Cortex of kidney (tissue), 1 donor: Measurements from ENCODE around the gene VKORC1L1.
A peak's percentile ranks its signal among the peaks of the same experiment; 100 is the strongest.
"Not testable (repeated sequence)": the region's sequence is repeated elsewhere in the genome, so short reads cannot be mapped to it uniquely, and the experiment has no call there.

Experiments used
- DNase-seq: peaks from one replicate; lab custom pipeline; 2025; lab: John Stamatoyannopoulos, UW

Gene VKORC1L1

DNA sequence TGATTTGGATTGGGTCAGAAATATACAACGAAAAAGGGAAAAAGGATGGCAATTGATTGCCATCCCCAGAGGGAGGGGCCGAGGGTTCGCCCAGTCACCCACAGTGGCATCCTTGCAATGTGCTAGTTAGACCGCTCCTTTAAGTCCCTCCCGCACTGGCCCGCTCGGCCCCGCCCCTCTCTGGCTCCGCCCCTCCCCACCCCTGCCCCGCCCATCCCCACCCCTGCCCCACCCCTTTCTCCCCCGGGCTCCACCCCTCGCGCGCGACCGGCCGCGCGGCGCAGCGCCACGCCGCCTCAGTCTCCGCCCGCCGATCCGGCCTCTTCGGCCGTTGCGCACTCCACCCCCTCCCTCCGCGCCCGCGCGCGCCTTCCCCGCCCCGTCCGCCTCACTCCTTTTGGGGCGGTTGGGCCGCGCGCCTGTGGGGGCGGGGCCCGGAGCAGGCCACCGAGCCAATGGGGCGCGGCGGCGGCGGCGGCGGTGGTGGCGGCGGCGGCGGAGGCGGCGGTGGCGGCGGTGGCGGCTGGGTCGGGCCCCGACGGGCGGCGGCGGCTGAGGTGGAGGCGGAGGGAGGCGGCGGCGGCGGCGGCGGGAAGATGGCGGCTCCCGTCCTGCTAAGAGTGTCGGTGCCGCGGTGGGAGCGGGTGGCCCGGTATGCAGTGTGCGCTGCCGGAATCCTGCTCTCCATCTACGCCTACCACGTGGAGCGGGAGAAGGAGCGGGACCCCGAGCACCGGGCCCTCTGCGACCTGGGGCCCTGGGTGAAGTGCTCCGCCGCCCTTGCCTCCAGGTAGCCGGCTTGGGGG is at the start of gene VKORC1L1:
TSS of gene VKORC1L1 (plus strand) at position 299 of the 806 bp plus-strand sequence. CDS start at position 597, 298 bp downstream.
- DNase-seq, result peak; percentile 51

DNA sequence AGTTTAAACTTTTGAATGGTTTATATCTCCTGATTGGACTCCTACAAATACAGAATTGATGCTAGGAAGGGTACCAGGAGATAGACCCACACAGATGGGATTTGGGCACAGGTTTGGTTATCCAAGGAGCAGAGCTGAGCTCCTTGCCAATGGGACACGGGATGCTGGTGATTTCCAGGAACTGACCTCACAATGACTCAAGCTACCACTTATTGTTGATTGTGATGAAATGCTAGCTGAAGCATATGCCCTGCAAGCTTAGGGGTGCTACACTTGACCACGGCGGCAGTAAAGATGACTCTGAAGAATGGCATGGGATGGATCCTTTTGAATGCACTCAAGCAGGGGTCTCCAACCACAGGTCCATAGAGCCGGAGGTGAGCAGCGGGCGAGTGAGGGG is 45.5 kb upstream of the VKORC1L1 start:
- DNase-seq, result no peak

DNA sequence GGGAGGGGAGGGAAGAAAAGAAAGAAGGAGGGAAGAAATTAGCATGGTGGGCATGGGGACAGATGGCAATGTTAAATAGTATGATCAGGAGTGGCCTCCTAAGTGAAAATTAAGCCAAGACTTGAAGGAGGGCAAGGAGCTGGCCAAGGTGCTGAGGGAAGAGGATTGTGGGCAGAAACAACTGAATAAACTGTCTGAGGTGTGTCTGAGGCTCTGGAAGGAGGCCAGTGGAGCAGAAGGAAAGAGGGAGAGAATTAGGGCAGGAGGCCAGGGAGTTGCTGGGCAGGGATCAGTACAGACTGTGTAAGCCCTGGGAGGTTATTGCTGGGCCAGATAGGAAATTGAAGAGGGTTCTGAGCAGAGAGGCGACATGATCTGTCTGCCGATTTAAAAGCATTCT is 40.6 kb upstream of the VKORC1L1 start:
- no peak for DNase-seq

DNA sequence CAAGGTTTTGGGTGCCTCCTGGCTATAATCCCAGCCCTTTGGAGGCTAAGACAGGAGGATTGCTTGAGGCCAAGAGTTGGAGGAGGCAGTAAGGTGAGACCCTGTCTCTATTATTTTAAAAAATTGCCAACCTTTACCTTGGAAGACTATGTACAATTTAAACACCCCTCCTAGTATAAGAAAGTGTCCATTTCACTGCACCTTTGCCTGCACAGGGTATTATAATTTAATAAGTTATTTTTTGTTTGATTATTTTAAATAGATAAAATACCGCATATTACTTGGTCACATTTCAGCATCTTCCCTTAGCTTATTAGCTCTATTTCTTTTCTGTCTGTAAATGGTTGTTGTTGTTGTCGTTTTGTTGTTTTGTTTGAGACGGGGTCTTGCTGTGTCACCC is 36.2 kb upstream of the VKORC1L1 start:
- DNase-seq, result not testable (repeated sequence)

DNA sequence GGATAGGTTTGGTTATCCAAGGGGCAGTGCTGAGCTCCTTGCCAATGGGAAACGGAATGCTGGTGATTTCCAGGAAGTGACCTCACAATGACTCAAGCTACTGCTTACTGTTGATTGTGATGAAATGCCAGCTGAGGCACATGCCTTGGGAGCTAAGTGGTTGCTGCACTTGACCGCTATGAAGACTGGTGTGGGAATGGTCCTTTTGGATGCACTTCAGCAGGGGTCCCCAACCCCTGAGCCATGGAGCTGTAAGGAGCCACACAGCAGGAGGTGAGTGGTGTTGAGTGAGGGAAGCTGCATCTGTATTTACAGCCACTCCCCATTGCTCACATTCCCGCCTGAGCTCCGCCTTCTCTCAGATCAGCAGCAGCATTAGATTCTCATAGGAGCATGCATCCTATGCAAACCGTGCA is 35.3 kb upstream of the VKORC1L1 start:
- not testable (repeated sequence) for DNase-seq

DNA sequence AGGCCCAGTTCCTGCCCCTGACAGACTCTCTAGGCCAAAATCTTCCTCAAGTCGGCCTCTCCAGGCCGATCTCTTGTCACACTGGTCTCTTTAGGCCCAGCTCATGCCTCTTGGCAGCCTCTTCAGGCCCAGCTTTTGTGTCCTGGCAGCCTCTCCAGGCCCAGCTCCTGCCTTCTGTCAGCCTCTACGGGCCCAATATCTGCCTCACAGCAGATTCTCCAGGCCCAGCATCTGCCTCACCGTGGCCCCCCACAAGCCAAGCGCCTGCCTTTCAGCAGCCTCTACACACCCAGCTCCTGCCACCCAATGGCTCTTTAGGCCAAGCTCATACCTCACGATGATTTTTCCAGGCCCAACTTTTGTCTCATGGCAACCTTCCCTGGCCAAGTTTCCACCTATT is 33.0 kb upstream of the VKORC1L1 start:
- no peak for DNase-seq

DNA sequence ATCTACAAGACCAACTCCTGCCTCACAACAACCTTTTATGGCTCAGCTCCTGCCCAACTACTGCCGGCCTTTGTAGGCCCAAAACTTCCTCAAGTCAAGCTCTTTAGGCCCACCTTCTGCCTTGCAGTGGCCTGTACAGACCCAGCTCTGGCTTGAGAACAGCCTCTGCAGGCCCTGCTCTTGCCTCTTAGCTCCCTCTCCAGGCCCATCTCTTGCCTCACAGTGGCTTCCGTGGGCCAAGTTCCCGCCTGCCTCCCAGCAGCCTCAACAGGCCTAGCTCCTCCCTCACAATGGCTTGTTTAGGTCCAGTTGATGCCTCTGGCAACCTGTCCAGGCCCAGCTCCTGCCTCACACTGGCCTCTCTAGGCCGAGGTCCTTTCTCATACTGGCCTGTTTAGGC is 32.4 kb upstream of the VKORC1L1 start:
- DNase-seq, result no peak

DNA sequence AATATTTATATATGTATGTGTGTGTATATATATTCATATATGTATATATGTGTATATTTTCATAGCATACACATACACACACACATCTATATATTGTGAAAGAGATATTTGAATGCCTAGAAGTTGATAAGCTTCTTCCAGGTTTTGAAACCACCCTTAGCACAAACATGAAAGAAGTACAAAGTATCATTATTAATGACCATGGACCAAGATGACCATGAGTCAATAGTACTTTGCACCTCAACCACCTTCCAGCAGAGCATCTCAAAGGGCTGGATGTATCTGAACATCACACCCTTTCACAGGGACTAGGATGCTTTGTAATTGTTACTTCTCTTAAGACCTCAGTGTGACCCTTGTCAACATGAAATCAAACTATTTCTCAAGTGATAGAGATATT is 29.3 kb upstream of the VKORC1L1 start:
- DNase-seq, result not testable (repeated sequence)

DNA sequence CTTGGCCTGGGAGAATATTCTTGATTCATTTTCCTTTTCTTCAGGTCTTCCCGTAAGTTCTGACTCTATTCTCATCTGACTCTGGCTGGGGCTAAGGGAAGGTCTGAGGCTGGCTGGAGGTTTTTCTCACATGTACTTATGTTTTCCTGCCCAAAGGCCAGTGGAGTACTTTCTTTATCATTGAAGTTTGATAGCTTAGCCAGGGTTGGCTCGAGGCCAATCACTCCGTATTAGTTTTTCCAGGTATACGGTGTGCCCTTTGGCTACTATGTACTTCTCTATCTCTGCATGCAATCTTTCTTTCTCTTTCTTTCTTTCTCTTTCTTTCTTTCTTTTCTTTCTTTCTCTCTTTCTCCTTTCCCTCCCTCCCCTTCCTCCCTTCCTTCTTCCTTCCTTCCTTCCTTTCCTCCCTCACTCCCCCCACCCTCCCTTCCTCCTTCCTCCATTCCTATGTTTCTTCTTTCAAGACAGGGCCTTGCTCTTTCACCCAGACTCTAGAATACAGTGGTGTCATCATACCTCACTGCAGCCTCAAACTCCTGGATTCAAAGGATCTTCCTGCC is 26.8 kb upstream of the VKORC1L1 start:
- DNase-seq, result no peak

DNA sequence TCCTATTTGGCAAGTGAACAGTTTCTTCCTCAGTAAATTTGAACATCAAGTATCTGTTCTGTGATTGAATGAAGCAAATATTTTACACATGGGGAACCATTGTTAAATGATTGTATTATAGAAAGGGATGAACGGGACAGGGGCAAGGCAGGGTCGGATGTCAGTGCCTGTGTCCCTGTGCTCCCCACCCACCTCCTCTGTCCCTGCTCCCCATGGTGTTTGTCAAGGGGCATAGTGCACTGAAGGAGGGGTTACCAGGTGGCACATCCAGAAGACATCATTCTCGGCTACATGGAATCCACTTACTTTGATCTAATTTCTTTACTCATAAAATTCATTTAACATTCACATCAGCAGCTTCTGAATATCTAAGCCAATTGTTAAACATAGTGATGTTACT is 19.4 kb upstream of the VKORC1L1 start:
- DNase-seq, result not testable (repeated sequence)

DNA sequence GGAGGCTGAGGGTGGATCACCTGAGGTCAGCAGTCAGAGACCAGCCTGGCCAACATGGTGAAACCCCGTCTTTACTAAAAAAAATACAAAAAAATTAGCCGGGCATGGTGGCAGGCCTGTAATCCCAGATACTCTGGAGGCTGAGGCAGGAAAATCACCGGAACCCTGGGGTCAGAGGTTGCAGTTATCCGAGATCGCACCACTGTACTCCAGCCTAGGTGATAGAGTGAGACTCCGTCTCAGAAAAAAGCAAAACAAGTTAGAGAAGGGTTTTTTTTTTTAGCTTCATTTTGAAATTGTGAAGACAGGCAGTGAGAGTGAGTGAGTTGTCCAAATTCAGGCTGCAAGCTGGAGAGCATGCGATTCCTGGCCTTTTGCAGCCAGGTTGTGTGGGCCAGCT is 19.0 kb upstream of the VKORC1L1 start:
- not testable (repeated sequence) for DNase-seq

DNA sequence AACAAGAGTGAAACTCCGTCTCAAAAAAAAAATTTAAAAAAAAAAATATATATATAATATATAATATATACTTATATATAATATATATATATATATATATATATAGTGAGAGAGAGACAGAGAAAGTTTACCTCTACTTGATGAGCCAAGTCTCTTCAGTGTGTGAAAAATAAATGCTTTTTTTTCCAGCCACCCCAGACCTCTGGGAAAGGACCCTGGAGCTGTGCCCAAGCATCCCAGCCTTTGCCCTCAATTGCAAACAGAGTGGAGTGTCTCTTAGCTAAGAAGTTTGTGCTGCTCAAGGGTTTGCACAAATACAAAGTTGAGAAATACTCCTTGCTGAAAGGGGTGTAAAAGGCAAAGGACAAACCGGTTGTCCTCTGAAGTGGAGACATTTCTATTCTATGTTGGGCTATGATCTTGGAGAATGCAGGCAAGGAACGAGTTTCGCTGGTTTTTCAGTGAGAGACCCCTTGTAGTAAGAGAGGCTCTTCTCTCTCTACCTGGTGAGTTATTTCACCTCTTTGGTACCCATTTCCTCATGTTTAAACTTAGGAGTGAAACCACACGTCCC is 15.5 kb upstream of the VKORC1L1 start:
- not testable (repeated sequence) for DNase-seq

DNA sequence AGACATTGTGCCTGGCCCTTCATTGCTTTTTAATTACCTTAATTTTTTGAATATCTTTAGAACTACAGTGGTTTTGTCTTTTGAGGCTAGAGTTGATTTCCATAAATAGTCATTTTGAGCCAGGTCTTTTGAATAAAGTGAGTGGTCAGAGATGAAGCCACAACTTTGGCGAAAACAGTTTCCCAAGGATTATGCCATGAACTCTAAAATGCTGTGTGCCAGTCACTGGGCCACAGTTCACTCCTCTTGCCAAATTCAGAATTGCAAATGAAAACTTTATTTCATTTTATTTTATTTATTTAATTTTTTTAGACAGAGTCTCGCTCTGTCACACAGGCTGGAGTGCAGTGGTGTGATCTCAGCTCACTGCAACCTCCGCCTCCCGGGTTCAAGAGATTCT is 14.2 kb upstream of the VKORC1L1 start:
- not testable (repeated sequence) for DNase-seq

DNA sequence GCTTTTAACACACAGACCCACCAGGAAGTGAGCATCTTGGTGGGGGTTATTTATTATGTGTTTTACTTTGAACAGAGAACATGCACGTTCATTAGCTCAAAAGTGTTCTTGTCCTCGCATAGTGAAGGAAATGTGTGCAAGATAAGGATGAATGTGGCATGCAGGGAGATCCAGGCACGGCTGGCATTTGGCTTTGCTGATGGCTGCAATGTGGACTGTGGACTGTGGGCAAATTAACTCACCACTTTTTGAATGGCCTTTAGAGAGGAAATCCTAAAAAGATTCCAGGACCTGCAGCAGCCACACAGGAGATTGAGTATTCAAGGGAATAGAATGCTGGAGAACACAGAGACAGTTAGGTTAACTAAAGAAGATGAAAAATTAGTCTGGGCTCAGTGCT is 6.6 kb upstream of the VKORC1L1 start:
- DNase-seq, result not testable (repeated sequence)

DNA sequence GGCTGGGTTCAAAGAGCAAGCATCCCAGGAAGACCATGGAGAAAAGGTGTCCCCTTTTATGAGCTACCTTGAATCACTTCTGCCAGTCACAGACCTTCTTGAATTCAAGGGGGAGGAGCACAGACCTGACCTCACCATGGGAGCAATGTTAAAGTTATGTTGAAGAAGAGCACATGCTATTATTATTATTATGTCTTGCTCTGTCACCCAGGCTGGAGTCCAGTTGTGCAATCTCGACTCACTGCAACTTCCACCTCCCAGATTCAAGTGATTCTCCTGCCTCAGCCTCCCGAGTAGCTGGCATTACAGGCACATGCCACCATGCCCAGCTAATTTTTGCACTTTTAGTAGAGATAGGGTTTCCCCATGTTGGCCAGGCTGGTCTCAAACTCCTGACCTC is 5.2 kb upstream of the VKORC1L1 start:
- DNase-seq, result not testable (repeated sequence)

DNA sequence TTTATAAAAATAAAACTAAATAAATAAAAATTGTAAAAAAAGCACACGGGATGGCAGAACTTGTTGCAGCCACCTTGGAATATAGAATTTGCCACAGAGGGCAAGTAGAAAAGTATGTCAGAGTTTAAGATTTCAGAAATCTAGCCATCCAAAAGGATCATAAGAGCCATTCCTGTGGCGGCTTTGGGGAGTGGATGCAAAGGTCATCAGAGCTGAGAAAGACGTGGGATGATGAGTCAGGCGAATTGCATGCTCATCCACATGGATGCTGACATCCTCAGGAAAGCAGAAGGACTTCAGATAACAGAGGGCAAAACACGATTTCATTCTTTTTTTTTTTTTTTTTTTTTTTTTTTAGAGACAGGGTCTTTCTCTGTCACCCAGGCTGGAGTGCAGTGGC is 3.6 kb upstream of the VKORC1L1 start:
- not testable (repeated sequence) for DNase-seq

DNA sequence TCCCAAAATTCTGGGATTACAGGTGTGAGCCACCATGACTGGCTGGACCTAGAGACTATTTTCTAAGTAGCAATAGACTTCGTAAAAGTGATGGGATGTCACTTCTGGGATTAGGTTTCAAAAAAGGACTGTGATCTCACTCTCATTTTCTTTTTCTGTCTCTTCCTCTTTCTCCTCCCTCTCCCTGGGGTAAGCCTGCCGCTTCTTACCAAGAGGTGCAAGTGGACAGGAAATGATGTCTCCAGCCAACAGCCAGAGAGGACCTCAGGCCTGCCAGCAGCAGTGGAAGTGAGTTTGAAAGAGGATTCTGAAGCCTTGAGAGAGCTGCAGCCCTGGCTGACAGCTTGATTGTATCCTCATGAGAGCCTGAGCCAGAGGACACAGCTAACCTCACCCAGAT is 1.4 kb upstream of the VKORC1L1 start:
- DNase-seq, result not testable (repeated sequence)

DNA sequence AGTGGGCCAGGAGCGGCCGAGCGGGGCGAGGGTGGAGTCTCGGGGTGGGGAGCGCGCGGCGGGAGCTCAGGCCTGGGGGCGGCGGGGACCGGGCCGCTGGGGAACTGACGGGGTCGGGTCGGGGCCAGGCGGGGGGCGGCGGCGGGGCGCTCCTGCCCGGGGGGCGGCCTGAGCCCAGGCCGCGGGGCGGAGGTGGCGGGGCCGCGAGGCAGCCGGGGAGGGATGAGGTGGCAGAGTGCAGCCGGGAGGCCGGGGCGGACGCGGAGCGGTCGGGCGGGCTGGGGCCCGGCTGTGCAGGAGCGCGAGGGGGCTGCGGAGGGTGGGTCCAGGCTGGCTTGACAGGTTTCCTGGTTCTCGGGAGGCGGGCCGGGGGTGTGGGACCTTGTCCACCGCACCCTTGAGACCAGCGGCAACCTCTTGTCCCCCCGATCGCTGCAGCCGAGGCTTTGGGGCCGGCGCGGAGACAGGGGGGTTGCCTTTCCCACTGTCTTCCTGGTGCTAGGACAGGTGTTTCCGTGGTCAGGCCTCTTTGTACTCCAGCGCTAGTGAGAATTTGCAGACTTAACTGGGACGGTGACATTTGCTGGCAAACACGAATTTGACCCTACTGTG is 814 bp downstream of the VKORC1L1 start:
- DNase-seq, result not testable (repeated sequence)

DNA sequence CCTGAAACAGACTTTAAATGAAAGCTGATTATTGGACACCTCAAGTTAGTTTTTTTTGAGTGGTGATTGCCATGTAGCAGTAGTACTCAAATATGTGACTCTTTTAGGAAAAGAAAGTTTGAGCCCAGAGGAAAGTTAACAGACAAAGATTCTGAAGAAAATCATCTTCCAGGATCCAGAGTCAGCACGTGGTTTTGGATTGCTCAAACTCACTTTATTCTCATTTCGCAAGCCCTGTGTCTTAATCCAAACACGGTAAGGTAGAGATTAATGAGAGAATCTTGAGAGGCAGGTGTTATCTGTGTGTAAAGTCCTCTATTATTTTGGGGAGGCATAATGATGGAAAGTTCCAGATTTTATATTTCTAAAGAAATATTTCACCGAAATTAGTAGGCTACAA is 2.8 kb downstream of the VKORC1L1 start:
- DNase-seq, result not testable (repeated sequence)

DNA sequence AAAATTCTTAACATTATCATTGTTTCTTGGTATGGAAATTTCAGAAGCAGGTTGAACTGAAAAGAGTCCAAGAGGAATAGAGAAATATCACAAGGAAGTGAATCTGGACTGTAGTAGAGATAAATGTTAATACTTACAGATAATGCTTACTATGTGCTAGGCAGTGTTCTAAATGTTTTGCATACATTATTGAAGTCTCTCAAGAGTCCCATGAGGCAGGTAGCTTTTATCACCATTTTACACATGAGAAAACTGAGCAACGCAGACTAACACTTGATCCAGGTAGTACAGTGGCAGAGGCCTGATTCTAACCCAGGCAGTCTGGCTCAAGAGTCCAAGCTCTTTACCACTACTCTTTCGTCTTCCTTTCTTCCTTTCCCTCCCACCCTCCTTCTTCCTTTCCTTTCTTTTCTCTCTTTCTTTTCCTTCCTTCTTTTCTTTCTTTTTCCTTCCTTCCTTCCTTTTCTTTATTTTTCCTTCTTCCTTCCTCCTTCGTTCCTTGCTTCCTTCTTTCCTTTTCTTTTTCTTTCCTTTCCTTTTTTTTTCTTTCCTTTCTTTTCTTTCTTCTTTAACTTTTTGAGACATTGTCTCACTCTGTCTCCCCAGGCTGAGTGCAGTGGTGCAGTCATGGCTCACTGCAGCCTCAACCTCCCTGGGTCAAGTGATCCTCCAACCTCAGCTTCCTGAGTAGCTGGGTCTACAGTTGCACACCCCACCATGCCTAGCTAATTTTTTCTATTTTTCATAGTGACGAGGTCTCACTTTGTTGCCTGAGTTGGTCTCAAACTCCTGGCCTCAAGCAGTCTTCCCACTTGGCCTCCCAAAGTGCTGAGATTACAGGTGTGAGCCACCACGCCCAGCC is 6.6 kb downstream of the VKORC1L1 start:
- not testable (repeated sequence) for DNase-seq

DNA sequence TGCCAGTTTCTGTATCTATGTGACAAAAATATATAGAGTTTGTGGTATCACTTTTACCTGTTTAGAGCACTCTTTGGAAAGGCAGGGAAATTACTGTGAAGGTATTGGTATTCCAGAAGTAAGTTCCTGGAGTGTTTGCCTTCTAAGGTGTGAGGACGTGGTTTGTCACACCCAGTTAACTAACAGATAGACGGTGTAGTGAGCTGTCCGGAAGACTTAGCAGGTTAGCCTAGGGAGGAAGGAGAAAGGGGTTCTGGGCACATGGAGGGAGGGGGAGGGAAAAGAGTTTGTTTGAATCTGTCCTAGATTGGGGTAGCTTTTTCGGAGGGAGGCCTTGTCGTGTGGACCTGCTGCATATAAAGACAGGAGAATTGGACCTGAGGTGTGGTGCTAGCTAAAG is 7.4 kb downstream of the VKORC1L1 start:
- DNase-seq, result not testable (repeated sequence)

DNA sequence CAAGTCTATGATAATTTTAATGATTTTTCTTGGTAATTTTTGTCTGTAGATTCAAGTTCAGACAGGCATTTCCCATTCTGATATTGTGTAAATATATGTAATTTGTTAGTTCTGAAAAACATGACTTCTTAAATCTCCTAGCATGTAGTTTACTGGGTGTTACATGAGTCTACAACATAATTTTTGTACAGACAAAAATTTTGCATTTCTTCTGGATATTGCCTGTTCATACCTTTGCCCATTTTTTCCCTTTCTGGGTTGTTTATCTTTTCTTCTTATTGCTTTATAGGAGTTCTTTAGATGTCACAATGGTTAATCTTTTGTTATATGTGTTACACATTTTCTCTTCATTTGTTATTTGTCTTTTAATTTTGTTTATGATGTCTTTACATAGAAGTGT is 12.1 kb downstream of the VKORC1L1 start:
- DNase-seq, result not testable (repeated sequence)
